ENCODE results near the gene RAP2A.

DNA sequence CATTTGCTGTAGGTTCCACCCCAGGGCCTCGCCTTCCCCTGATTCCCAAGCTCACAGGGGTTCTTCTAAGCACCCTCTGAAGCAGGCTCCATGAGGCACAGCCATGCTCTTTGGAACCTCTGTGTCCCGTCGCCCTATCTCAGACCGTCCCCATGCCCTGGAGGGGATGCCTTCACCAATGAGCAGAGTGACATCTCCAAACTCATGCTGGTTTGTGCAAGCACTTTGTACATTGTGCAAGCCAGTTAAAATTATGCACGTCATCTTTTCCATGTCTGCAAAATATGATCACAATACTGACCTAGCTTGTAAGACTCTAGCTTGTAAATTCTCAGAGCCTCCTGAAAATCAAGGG, 46.5 kb upstream of the RAP2A start:
- no peak for TF ChIP-seq SP1 (IDR thresholded peaks at IDR 0.05)
- TF ChIP-seq, protein P1, sequence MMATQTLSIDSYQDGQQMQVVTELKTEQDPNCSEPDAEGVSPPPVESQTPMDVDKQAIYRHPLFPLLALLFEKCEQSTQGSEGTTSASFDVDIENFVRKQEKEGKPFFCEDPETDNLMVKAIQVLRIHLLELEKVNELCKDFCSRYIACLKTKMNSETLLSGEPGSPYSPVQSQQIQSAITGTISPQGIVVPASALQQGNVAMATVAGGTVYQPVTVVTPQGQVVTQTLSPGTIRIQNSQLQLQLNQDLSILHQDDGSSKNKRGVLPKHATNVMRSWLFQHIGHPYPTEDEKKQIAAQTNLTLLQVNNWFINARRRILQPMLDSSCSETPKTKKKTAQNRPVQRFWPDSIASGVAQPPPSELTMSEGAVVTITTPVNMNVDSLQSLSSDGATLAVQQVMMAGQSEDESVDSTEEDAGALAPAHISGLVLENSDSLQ (IDR thresholded peaks at IDR 0.05), result no peak
- no peak for TF ChIP-seq ELF4 (IDR thresholded peaks at IDR 0.05)
- TF ChIP-seq BHLHE40 (IDR thresholded peaks at IDR 0.05; ENCODE audit: borderline replicate concordance), result no peak
- no peak for TF ChIP-seq TARDBP (IDR thresholded peaks at IDR 0.05)
- no peak for TF ChIP-seq ZNF384 (IDR thresholded peaks at IDR 0.05)
- no peak for TF ChIP-seq HDGF (IDR thresholded peaks at IDR 0.05; ENCODE audit: borderline replicate concordance)
- TF ChIP-seq FOXM1 (IDR thresholded peaks at IDR 0.05; ENCODE audit: borderline replicate concordance), result no peak
- no peak for TF ChIP-seq ARNT (IDR thresholded peaks at IDR 0.05)
- no peak for TF ChIP-seq NFRKB (IDR thresholded peaks at IDR 0.05)
- no peak for TF ChIP-seq SUZ12 (IDR thresholded peaks at IDR 0.05)
